GM12875 (cell line): ENCODE results near the gene MALAT1.

Experiments used
- H3K4me3 ChIP-seq: one replicate; pipeline ENCODE4 v1.5.1; 2011; ENCODE audit warnings: low read depth, low read length, control low read depth
- TF ChIP-seq, protein P1 (sequence below): IDR thresholded peaks from 2 replicates; pipeline ENCODE4 v1.5.1; 2011; ENCODE audit warnings: low read depth, mild to moderate bottlenecking, control low read depth, inconsistent platforms, low read length, moderate library complexity, borderline replicate concordance; ENCODE audit not compliant: insufficient read depth

MALAT1 gene

DNA sequence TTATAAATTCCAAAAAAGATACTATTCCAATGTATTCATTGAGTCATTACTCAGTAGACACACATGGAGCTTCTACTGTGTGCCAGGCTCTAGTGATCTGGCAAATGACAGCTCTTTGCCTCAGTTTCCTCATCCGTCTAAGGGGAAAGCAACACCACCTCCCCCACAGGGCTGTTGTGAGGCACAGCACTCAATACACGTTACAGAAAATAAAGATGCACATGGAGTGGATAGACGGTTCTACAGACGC is 6.5 kb upstream of the MALAT1 start:
- TF ChIP-seq, protein P1, sequence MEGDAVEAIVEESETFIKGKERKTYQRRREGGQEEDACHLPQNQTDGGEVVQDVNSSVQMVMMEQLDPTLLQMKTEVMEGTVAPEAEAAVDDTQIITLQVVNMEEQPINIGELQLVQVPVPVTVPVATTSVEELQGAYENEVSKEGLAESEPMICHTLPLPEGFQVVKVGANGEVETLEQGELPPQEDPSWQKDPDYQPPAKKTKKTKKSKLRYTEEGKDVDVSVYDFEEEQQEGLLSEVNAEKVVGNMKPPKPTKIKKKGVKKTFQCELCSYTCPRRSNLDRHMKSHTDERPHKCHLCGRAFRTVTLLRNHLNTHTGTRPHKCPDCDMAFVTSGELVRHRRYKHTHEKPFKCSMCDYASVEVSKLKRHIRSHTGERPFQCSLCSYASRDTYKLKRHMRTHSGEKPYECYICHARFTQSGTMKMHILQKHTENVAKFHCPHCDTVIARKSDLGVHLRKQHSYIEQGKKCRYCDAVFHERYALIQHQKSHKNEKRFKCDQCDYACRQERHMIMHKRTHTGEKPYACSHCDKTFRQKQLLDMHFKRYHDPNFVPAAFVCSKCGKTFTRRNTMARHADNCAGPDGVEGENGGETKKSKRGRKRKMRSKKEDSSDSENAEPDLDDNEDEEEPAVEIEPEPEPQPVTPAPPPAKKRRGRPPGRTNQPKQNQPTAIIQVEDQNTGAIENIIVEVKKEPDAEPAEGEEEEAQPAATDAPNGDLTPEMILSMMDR: no peak
- H3K4me3 ChIP-seq: no peak overlapping the region

DNA sequence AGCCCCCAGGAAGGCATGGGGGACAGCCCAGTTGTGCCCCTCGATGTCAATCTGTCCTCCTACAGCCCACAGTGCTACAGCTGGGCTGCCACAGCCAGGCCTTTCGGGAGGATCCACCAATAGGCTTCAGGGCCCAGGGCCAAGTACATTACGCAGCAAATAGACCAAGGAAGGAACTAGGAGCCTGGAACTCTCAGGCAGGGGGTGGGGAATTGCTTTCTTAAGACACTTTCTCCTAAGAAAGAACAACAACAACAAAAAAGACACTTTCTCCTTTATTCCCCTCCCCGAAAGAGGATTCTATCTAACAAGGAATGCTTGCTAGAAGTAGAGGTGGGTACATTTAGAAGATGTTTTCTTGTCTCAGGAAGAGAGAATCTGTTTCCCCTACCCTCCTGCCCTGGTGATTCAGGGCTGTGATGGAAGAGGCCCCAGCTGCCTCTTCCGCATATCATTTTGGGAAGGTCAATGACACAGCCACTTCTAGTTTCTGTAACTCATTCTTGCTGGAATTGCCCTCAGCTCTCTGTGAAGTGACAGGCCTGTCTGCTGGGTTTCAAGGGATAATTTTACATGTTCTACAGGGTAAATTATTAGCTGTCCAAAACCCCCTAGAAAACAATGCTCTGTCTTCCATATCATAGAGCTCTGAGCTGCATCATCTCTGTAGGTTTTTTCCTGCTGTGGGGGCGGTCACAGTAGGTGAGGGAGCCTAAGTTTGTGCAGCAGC is 6.0 kb upstream of the MALAT1 start:
- TF ChIP-seq, protein P1: no peak
- no peak overlapping the region for H3K4me3 ChIP-seq

- TF ChIP-seq, protein P1: no peak
Measured at GRCh38 chr11:65493367-65494176, 5.3 kb upstream of the MALAT1 start.

GRCh38 chr11:65496304-65497140 is 2.3 kb upstream of the MALAT1 start:
- H3K4me3 ChIP-seq: peak overlapping the region; percentile 23
- TF ChIP-seq, protein P1: no peak

More at GRCh38 chr11:65493367-65494176, 5.3 kb upstream of the MALAT1 start:
- peak overlapping the region; percentile 0 for H3K4me3 ChIP-seq

GRCh38 chr11:65497141-65498041 is 1.5 kb upstream of the MALAT1 start:
- H3K4me3 ChIP-seq: peak overlapping the region; percentile 84
- TF ChIP-seq, protein P1: no peak

GRCh38 chr11:65498042-65498726 is 661 bp upstream of the MALAT1 start:
- TF ChIP-seq, protein P1: no peak

More at GRCh38 chr11:65498042-65498726, 661 bp upstream of the MALAT1 start:
- peak overlapping the region; percentile 84 for H3K4me3 ChIP-seq
